Testis (tissue), 3 donors: ENCODE data around the gene LRP1. TPM values are rescaled to one million over a fixed set of nuclear protein-coding genes. Genes with fewer than 3 reads are reported as not detected.

Experiments used
- DNase-seq: peaks from one replicate; pipeline ENCODE4 v3.0.0-alpha.2; 2019
- H3K27ac ChIP-seq, 2 donors: fragments of 200-600 bp; sonication (generic); one replicate each; pipeline ENCODE4 v1.5.1; 2019
- H3K27me3 ChIP-seq: fragments of 200-600 bp; sonication (generic); one replicate; pipeline ENCODE4 v1.5.1; 2019
- H3K36me3 ChIP-seq: fragments of 200-600 bp; sonication (generic); one replicate; pipeline ENCODE4 v1.5.1; 2017; ENCODE audit warnings: low read depth; ENCODE audit errors: missing control alignments
- H3K4me1 ChIP-seq: fragments of 200-600 bp; sonication (generic); one replicate; pipeline ENCODE4 v1.5.1; 2019
- H3K4me3 ChIP-seq, 2 donors: fragments of 200-600 bp; sonication (generic); one replicate each; pipeline ENCODE4 v1.5.1; 2017 to 2019
- H3K9me3 ChIP-seq: fragments of 200-600 bp; sonication (generic); one replicate; pipeline ENCODE4 v1.5.1; 2017
- CTCF ChIP-seq, 3 experiments: fragments of 450-650 bp in 2 of 3; fragments of 200-600 bp in 1 of 3; sonication (generic) in 1 of 3; IDR thresholded peaks; one replicate each; pipeline ENCODE4 v1.5.1; 2016 to 2019; ENCODE audit warnings: antibody characterized with exemption in 3 of 3, mild to moderate bottlenecking in 2 of 3, moderate library complexity in 1 of 3
- POLR2A ChIP-seq: fragments of 450-650 bp; IDR thresholded peaks from one replicate; pipeline ENCODE4 v1.6.1; 2017; ENCODE audit warnings: antibody characterized with exemption, mild to moderate bottlenecking, moderate library complexity
- WGBS, 2 donors: methylation state at CpG; one replicate each; pipeline ENCODE4 v1.1.5; 2018; 5-methylcytosine and 5-hydroxymethylcytosine counted together
- intact Hi-C: fragments of 100-400 bp; cut with DNase I; formaldehyde crosslinking; loops from one replicate; pipeline ENCODE4 v1.15.1; 2023; ENCODE audit warnings: low total_unique reads
- polyA plus RNA-seq: library from polyadenylated mRNA; stranded (reverse); fragments of 350-450 nt; fragmentation: Illumina TruSeq; extraction: RNeasy Lipid Tissue Mini Kit (QIAGEN cat#74804); gene quantifications from one replicate; pipeline ENCODE4 v1.2.3, GENCODE V29; 2014; ENCODE audit warnings: low read depth, low replicate concordance; ENCODE audit not compliant: insufficient read depth
- total RNA-seq, 2 donors: library from RNA; depleted of rRNA; stranded (reverse); fragments of >200 nt; gene quantifications; one replicate each; pipeline ENCODE4 v1.2.3, GENCODE V29; 2016

Gene LRP1
- total and polyA plus RNA-seq, 3 donors from 2014 or later = 82.4 to 200 (median 135) TPM

GRCh38 chr12:57160741-57161140 is 32.5 kb downstream of the LRP1 start:
- WGBS, 2 donors = 91 to 93% methylated on average over 12 to 14 of the region's 14 CpGs
- Histone ChIP-seq H3K36me3 (no peaks in the 10 kb centered on the region), H3K27me3 (no peaks in the 10 kb centered on the region), H3K27ac (no peak overlapping the region), H3K4me3 (no peak overlapping the region), H3K4me1 (peaks cover 6% of the 10 kb centered on the region), H3K9me3 (no peaks in the 10 kb centered on the region)
- intact Hi-C loops = no loop called here
- DNase-seq = no peak
- TF ChIP-seq CTCF (IDR thresholded peaks at IDR 0.05) (no peak), POLR2A (no peak)

- Histone ChIP-seq H3K27me3 (no peaks in the 10 kb centered on the region), H3K27ac (no peak overlapping the region), H3K36me3 (no peaks in the 10 kb centered on the region), H3K4me1 (peaks cover 6% of the 10 kb centered on the region), H3K9me3 (no peaks in the 10 kb centered on the region), H3K4me3 (no peak overlapping the region)
- intact Hi-C loops = no loop called here
- DNase-seq = no peak
- no peak for TF ChIP-seq POLR2A
- no peak for TF ChIP-seq CTCF (IDR thresholded peaks at IDR 0.05)
- WGBS, 2 donors = 84 to 90% methylated on average over 7 of the region's 7 CpGs
These were observed 33.2 kb downstream of the LRP1 start for GRCh38 chr12:57161491-57161890.

GRCh38 chr12:57162553-57163125 is 34.4 kb downstream of the LRP1 start:
- no peaks in the 10 kb centered on the region for H3K9me3 ChIP-seq
- no peak for TF ChIP-seq POLR2A
- TF ChIP-seq CTCF (IDR thresholded peaks at IDR 0.05) = no peak
- intact Hi-C loops = no loop called here
- no peak overlapping the region for H3K27ac ChIP-seq
- H3K4me1 ChIP-seq = peaks cover 6% of the 10 kb centered on the region
- no peaks in the 10 kb centered on the region for H3K27me3 ChIP-seq
- WGBS, 2 donors = 87 to 91% methylated on average over 8 of the region's 8 CpGs
- no peak for DNase-seq
- no peak overlapping the region for H3K4me3 ChIP-seq
- no peaks in the 10 kb centered on the region for H3K36me3 ChIP-seq

GRCh38 chr12:57164454-57164853 is 36.2 kb downstream of the LRP1 start:
- Histone ChIP-seq H3K4me3 (no peak overlapping the region), H3K9me3 (no peaks in the 10 kb centered on the region), H3K27ac (no peak overlapping the region), H3K4me1 (peaks cover 17% of the 10 kb centered on the region), H3K36me3 (no peaks in the 10 kb centered on the region), H3K27me3 (no peaks in the 10 kb centered on the region)
- TF ChIP-seq CTCF (IDR thresholded peaks at IDR 0.05) (no peak), POLR2A (no peak)
- intact Hi-C loops = no loop called here
- WGBS, 2 donors = 79 to 86% methylated on average over 3 of the region's 3 CpGs
- no peak for DNase-seq

GRCh38 chr12:57164966-57165625 is 36.8 kb downstream of the LRP1 start:
- DNase-seq = no peak
- Histone ChIP-seq H3K4me1 (peaks cover 23% of the 10 kb centered on the region), H3K36me3 (no peaks in the 10 kb centered on the region), H3K27ac (no peak overlapping the region), H3K27me3 (no peaks in the 10 kb centered on the region), H3K4me3 (no peak overlapping the region), H3K9me3 (no peaks in the 10 kb centered on the region)
- 75 to 81% methylated on average over 13 of the region's 13 CpGs for WGBS, 2 donors
- no peak for TF ChIP-seq POLR2A
- TF ChIP-seq CTCF (IDR thresholded peaks at IDR 0.05) = no peak
- intact Hi-C loops = no loop called here
